A549 (cell line): ENCODE results near the gene SIRPA.

Experiments
- BHLHE40 ChIP-seq: IDR thresholded peaks from 2 replicates; pipeline ENCODE4 v1.6.1; 2012; ENCODE audit warnings: low read depth, low read length, inconsistent platforms
- EHMT2 ChIP-seq: fragments of 200-600 bp; sonication (generic); IDR thresholded peaks from 2 replicates; pipeline ENCODE4 v1.6.1; 2016; ENCODE audit warnings: antibody characterized with exemption, low read depth, mild to moderate bottlenecking, moderate library complexity
- EP300 ChIP-seq, 2 experiments: fragments of >200 bp; sonication (Bioruptor Twin); formaldehyde crosslinking; IDR thresholded peaks; 2 replicates in 1 of 2; 3 replicates in 1 of 2; pipeline ENCODE4 v1.6.1; 2016 to 2017
- JUNB ChIP-seq: fragments of >200 bp; sonication (Bioruptor Twin); formaldehyde crosslinking; IDR thresholded peaks from 2 replicates; pipeline ENCODE4 v1.6.1; 2016
- MAX ChIP-seq: IDR thresholded peaks from 2 replicates; pipeline ENCODE4 v1.6.1; 2012
- PBX3 ChIP-seq: IDR thresholded peaks from 2 replicates; pipeline ENCODE4 v1.6.1; 2012
- POLR2A ChIP-seq: IDR thresholded peaks from 2 replicates; pipeline ENCODE4 v1.6.1; 2012; ENCODE audit warnings: mild to moderate bottlenecking, low read length
- RFX5 ChIP-seq: fragments of 450-650 bp; IDR thresholded peaks from 2 replicates; pipeline ENCODE4 v1.7.1; 2014; ENCODE audit warnings: antibody characterized with exemption, mild to moderate bottlenecking, moderate library complexity
- SMC3 ChIP-seq: fragments of >200 bp; sonication (Bioruptor Twin); formaldehyde crosslinking; IDR thresholded peaks from 3 replicates; pipeline ENCODE4 v1.6.1; 2018; ENCODE audit warnings: inconsistent platforms
- ZFP36 ChIP-seq: fragments of 450-650 bp; IDR thresholded peaks from 2 replicates; pipeline ENCODE4 v1.6.1; 2014; ENCODE audit warnings: borderline replicate concordance; ENCODE audit not compliant: partially characterized antibody
- TF ChIP-seq, protein P1 (sequence below): fragments of >200 bp; sonication (Bioruptor Twin); formaldehyde crosslinking; IDR thresholded peaks from 3 replicates; pipeline ENCODE4 v1.5.1; 2016
- TF ChIP-seq, protein P2 (sequence below): fragments of 450-650 bp; IDR thresholded peaks from 2 replicates; pipeline ENCODE4 v1.6.1; 2014; ENCODE audit warnings: antibody characterized with exemption

- TF ChIP-seq, protein P1, sequence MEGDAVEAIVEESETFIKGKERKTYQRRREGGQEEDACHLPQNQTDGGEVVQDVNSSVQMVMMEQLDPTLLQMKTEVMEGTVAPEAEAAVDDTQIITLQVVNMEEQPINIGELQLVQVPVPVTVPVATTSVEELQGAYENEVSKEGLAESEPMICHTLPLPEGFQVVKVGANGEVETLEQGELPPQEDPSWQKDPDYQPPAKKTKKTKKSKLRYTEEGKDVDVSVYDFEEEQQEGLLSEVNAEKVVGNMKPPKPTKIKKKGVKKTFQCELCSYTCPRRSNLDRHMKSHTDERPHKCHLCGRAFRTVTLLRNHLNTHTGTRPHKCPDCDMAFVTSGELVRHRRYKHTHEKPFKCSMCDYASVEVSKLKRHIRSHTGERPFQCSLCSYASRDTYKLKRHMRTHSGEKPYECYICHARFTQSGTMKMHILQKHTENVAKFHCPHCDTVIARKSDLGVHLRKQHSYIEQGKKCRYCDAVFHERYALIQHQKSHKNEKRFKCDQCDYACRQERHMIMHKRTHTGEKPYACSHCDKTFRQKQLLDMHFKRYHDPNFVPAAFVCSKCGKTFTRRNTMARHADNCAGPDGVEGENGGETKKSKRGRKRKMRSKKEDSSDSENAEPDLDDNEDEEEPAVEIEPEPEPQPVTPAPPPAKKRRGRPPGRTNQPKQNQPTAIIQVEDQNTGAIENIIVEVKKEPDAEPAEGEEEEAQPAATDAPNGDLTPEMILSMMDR, result no peak
- TF ChIP-seq PBX3 (peak; percentile 4; the same call in 1 of the 2 replicates), EHMT2 (no peak), EP300 (IDR thresholded peaks at IDR 0.05) (no peak), JUNB (no peak), RFX5 (no peak), BHLHE40 (no peak), ZFP36 (no peak), SMC3 (no peak), MAX (no peak), POLR2A (no peak)
- TF ChIP-seq, protein P2, sequence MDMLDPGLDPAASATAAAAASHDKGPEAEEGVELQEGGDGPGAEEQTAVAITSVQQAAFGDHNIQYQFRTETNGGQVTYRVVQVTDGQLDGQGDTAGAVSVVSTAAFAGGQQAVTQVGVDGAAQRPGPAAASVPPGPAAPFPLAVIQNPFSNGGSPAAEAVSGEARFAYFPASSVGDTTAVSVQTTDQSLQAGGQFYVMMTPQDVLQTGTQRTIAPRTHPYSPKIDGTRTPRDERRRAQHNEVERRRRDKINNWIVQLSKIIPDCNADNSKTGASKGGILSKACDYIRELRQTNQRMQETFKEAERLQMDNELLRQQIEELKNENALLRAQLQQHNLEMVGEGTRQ, result no peak
Observed at GRCh38 chr20:1885940-1886693, 9.1 kb upstream of the SIRPA start.
